HepG2 (cell line): Measurements from ENCODE around the gene B9D2. TPM values are rescaled to one million over a fixed set of nuclear protein-coding genes. Genes with fewer than 3 reads are reported as not detected.
A peak's percentile ranks its signal among the peaks of the same experiment; 100 is the strongest.

Experiments
- DRAP1 ChIP-seq: IDR thresholded peaks from 2 replicates; pipeline ENCODE4 v1.6.1; 2016; ENCODE audit warnings: missing genetic modification reagents, missing compliant biosample characterization
- FOXK1 ChIP-seq: sonication (generic); formaldehyde crosslinking; IDR thresholded peaks from 2 replicates; pipeline ENCODE4 v1.4.0; 2020; ENCODE audit warnings: low read depth, missing genetic modification reagents, borderline replicate concordance
- HOXD1 ChIP-seq: sonication (generic); formaldehyde crosslinking; IDR thresholded peaks from 2 replicates; pipeline ENCODE4 v1.5.0; 2020; ENCODE audit warnings: missing genetic modification reagents
- IKZF5 ChIP-seq: IDR thresholded peaks from 2 replicates; pipeline ENCODE4 v1.6.1; 2018; ENCODE audit warnings: missing genetic modification reagents, mild to moderate bottlenecking, missing compliant biosample characterization
- PATZ1 ChIP-seq: sonication (generic); formaldehyde crosslinking; IDR thresholded peaks from 2 replicates; pipeline ENCODE4 v1.4.0; 2020; ENCODE audit warnings: missing genetic modification reagents
- SKIL ChIP-seq: sonication (generic); formaldehyde crosslinking; IDR thresholded peaks from 2 replicates; pipeline ENCODE4 v1.8.0; 2022; ENCODE audit warnings: missing genetic modification reagents, mild to moderate bottlenecking, moderate library complexity, borderline replicate concordance
- ZC3H13 ChIP-seq: sonication (generic); formaldehyde crosslinking; IDR thresholded peaks from 2 replicates; pipeline ENCODE4 v1.8.1; 2023; ENCODE audit warnings: mild to moderate bottlenecking, missing genetic modification reagents, moderate library complexity
- ZFP36L1 ChIP-seq: sonication (generic); formaldehyde crosslinking; IDR thresholded peaks from 2 replicates; pipeline ENCODE4 v1.8.0; 2022; ENCODE audit warnings: mild to moderate bottlenecking, missing genetic modification reagents, moderate library complexity
- ZFP62 ChIP-seq: sonication (generic); formaldehyde crosslinking; IDR thresholded peaks from 2 replicates; pipeline ENCODE4 v1.4.0; 2020; ENCODE audit warnings: missing genetic modification reagents
- ZNF318 ChIP-seq: sonication (generic); formaldehyde crosslinking; IDR thresholded peaks from 2 replicates; pipeline ENCODE4 v1.4.0; 2020; ENCODE audit warnings: mild to moderate bottlenecking, missing genetic modification reagents
- ZNF343 ChIP-seq: sonication (generic); formaldehyde crosslinking; IDR thresholded peaks from 2 replicates; pipeline ENCODE4 v1.4.0; 2020; ENCODE audit warnings: mild to moderate bottlenecking, missing genetic modification reagents
- ZNF354B ChIP-seq: sonication (generic); formaldehyde crosslinking; IDR thresholded peaks from 2 replicates; pipeline ENCODE4 v1.8.0; 2022; ENCODE audit warnings: mild to moderate bottlenecking, missing genetic modification reagents
- ZNF44 ChIP-seq: sonication (generic); formaldehyde crosslinking; IDR thresholded peaks from 2 replicates; pipeline ENCODE4 v1.5.1; 2020; ENCODE audit warnings: mild to moderate bottlenecking, missing genetic modification reagents
- ZNF543 ChIP-seq: sonication (generic); formaldehyde crosslinking; IDR thresholded peaks from 2 replicates; pipeline ENCODE4 v1.4.0; 2020; ENCODE audit warnings: mild to moderate bottlenecking, missing genetic modification reagents
- polyA plus RNA-seq, 8 experiments: library from polyadenylated mRNA; depleted of rRNA in 3 of 8; stranded (reverse) in 7 of 8; unstranded in 1 of 8; fragments of >200 nt; fragmentation: Illumina TruSeq in 4 of 8; extraction: Trizol in 4 of 8; gene quantifications; 2 replicates each; pipeline versions ENCODE4 v1.2.1 to v1.2.3, GENCODE V29; 2011 to 2016; ENCODE audit warnings: low read depth in 4 of 8, missing spikeins in 1 of 8, mixed read lengths in 1 of 8; ENCODE audit not compliant: insufficient read depth in 1 of 8
- total RNA-seq, 5 experiments: library from RNA; depleted of rRNA; stranded (reverse); fragments of >200 nt; fragmentation: Illumina TruSeq; extraction: Trizol; gene quantifications; 2 replicates each; pipeline ENCODE4 v1.2.3, GENCODE V29; 2016; ENCODE audit warnings: low read depth in 1 of 5

The B9D2 gene
- total and polyA plus RNA-seq, 2 of the 13 experiments (the other 11 are each of a cell fraction or from before 2014, with no cell fraction given) = 3.1 to 4.4 TPM

GRCh38 chr19:41325947-41326706 is 37.8 kb downstream of the B9D2 start (continued):
- no peak for TF ChIP-seq SKIL (CRISPR knock-in tag)
- no peak for TF ChIP-seq ZFP62
- peak; percentile 21; the same call in 1 of the 2 replicates for TF ChIP-seq FOXK1 (CRISPR knock-in tag)
- no peak; the same call in 1 of the 2 replicates for TF ChIP-seq DRAP1 (CRISPR knock-in tag)
- 0 out of 2 replicates have a peak, but pooled peaks have one; percentile 30 for TF ChIP-seq ZNF44
- TF ChIP-seq ZNF343 (CRISPR knock-in tag) = 0 out of 2 replicates have a peak, but pooled peaks have one; percentile 56
- no peak for TF ChIP-seq HOXD1 (CRISPR knock-in tag)
- TF ChIP-seq IKZF5 (CRISPR knock-in tag) = peak; percentile 45; the same call in 1 of the 2 replicates
- TF ChIP-seq ZC3H13 = no peak
- no peak for TF ChIP-seq ZNF354B (CRISPR knock-in tag)
- no peak; the same call in 1 of the 2 replicates for TF ChIP-seq ZNF318 (CRISPR knock-in tag)
- TF ChIP-seq PATZ1 (CRISPR knock-in tag) = peak; percentile 88
- TF ChIP-seq ZNF543 (CRISPR knock-in tag) = 0 out of 2 replicates have a peak, but pooled peaks have one; percentile 13
- no peak for TF ChIP-seq ZFP36L1 (CRISPR knock-in tag)
